Coronary artery (tissue), 2 donors: Measurements from ENCODE around the gene TENT4B.
"Not testable (repeated sequence)": the region's sequence is repeated elsewhere in the genome, so short reads cannot be mapped to it uniquely, and the experiment has no call there.

ENCODE experiments used
- DNase-seq: peaks from one replicate; pipeline ENCODE4 v3.0.0-alpha.2; 2017; ENCODE audit warnings: low spot score
- H3K27ac ChIP-seq, 2 donors: fragments of 200-600 bp; sonication (generic); one replicate each; pipeline ENCODE4 v1.5.1; 2016 to 2019
- H3K4me3 ChIP-seq: fragments of 200-600 bp; sonication (generic); 2 replicates; pipeline ENCODE4 v1.5.1; 2016; ENCODE audit warnings: mild to moderate bottlenecking, moderate library complexity
- CTCF ChIP-seq: fragments of 200-600 bp; sonication (generic); IDR thresholded peaks from one replicate; pipeline ENCODE4 v1.5.1; 2019; ENCODE audit warnings: antibody characterized with exemption

The TENT4B gene

DNA sequence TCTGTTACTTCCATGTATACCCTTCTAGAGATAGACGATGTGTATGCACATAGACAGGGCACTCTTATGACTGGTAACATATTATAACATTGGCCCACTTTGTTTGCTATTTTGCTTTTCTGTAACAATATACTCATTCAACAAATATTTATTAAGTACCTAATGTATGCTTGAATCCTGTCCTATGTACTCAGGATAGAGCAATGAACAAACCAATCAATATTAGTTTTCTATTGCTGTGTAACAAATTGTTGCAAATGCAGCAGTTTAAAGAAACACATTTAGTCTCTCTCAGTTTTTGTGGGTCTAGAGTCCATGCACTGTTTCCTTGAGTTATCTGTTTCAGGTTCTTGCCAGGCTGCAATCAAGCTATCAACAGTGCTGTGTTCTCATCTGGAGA is 29.7 kb upstream of the TENT4B start:
- no peak overlapping the region for H3K27ac ChIP-seq
- no peak overlapping the region for H3K4me3 ChIP-seq
- no peak for DNase-seq
- no peak for TF ChIP-seq CTCF

GRCh38 chr16:50124769-50125168 is 28.3 kb upstream of the TENT4B start:
- H3K27ac ChIP-seq = no peak overlapping the region
- DNase-seq = no peak
- no peak overlapping the region for H3K4me3 ChIP-seq
- TF ChIP-seq CTCF = no peak

GRCh38 chr16:50126183-50126582 is 26.9 kb upstream of the TENT4B start:
- no peak for TF ChIP-seq CTCF
- Histone ChIP-seq H3K4me3 (no peak overlapping the region), H3K27ac (no peak overlapping the region)
- DNase-seq = no peak

- H3K4me3 ChIP-seq, H3K27ac ChIP-seq, DNase-seq: not testable (repeated sequence)
Observed at GRCh38 chr16:50132571-50132970, 20.5 kb upstream of the TENT4B start.

- TF ChIP-seq CTCF = no peak
- Histone ChIP-seq H3K27ac (no peak overlapping the region), H3K4me3 (no peak overlapping the region)
- no peak for DNase-seq
Observed at GRCh38 chr16:50133214-50133613, 19.9 kb upstream of the TENT4B start.

DNA sequence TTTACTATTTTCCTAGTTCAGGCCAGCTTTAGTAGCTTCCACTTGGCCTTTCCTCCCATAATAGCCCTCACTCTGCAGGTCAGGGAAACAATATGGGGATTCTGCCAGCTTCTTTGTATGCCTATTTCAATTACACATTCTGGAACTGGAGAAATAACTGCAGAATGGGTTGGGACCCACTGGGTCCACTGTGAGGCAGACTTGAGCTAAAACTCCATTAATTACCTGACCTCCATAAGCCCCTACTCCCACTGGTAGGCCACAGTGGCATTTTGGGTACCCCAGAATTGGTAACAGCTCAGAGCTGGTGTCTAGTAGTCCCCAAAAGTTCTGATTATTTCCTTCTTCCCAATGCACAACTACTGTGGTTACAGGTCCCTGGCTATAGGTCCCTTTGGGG is 16.7 kb upstream of the TENT4B start:
- TF ChIP-seq CTCF = no peak
- no peak overlapping the region for H3K27ac ChIP-seq
- H3K4me3 ChIP-seq = no peak overlapping the region
- DNase-seq = no peak

DNA sequence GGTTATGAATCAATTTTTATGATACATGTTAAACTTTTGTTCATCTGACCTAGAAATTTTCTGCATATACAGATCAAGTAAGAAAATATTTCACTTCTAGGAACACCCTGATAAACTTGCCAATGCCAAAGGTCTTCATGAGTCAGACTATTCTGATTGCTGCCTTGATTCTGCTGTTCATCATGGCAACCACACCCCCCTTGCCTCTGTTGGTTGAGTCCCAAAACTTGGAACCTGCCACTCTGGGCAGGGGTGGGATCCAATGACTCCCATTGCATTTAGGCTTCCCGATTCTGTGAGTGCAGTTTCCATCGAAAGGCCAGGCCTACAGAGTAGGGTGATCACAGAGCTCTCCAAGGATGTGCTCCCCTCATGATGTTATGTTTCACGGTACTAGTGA is 15.8 kb upstream of the TENT4B start:
- TF ChIP-seq CTCF = no peak
- H3K27ac ChIP-seq = no peak overlapping the region
- H3K4me3 ChIP-seq = no peak overlapping the region
- DNase-seq = no peak

DNA sequence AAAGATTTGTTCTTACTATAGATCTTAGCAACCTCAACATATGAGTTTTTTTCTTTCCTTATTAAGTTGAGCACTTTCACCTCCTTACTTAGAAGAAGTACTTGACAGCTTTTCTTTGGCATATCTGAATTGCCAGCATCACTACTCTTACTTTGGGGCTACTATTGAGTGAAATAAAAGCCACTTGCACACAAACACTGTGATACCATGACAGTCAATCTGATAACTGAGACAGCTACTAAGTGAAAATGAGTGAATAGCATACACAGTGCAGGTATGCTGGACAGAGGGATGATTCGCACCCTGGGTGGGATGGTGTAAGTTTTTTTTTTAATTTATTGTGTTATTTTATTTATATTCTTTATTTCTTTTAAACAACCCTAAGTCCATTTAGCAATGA is 13.5 kb upstream of the TENT4B start:
- no peak overlapping the region for H3K27ac ChIP-seq
- TF ChIP-seq CTCF = no peak
- H3K4me3 ChIP-seq = no peak overlapping the region
- DNase-seq = no peak
